HG02610 (cell line): ENCODE measurements around the gene FKBP9.
"Not testable (repeated sequence)": the region's sequence is repeated elsewhere in the genome, so short reads cannot be mapped to it uniquely, and the experiment has no call there.

Experiments used
- ATAC-seq: cut with Tn5 transposase; IDR thresholded peaks from one replicate; pipeline ENCODE4 v1.9.1; 2021; ENCODE audit warnings: mild to moderate bottlenecking, moderate library complexity; ENCODE audit not compliant: unreplicated experiment

The FKBP9 gene

DNA sequence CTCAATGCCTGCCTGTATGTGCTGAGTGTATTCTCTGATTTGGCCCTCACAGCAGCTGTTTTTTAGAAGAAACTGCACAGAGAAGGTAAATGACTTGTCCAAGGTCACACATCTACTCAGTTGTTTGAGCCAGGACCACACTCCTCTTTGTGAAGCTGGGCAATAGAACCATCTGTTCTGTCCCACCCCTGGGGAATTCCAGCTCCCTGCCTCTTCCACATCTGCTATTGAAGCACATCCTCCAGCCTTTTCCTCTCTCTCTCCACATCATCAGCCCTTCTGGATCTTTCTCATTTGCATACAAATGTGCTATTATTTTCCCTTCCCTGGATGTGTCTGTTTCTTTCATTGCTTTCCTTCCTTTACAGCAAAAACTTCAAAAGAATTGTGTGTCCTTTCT is 45.9 kb downstream of the FKBP9 start:
- not testable (repeated sequence) for ATAC-seq

DNA sequence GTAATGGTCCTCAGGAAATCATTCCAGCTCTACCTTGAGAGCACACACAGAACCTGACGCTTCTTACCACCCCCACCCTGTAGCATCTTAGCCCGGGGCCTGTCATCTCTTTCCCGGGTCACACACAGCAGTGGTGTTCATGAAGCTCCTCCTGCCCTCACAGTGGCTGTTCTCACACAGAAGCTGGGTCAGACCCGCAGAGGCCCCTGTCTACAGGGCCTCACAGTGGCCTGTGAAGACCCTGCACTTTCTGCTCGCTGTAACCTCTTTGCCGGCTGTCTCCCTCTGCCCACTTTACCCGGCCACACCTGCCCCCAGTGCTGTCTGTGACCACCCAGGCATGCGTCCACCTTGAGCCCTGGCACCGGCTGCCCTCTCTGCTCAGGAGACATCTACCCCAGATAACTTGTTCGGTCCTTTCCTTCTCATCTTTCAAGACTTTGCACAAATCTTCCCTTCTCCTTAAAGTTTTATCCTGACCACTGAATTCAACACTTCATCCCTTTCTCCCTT is 46.9 kb downstream of the FKBP9 start:
- not testable (repeated sequence) for ATAC-seq

DNA sequence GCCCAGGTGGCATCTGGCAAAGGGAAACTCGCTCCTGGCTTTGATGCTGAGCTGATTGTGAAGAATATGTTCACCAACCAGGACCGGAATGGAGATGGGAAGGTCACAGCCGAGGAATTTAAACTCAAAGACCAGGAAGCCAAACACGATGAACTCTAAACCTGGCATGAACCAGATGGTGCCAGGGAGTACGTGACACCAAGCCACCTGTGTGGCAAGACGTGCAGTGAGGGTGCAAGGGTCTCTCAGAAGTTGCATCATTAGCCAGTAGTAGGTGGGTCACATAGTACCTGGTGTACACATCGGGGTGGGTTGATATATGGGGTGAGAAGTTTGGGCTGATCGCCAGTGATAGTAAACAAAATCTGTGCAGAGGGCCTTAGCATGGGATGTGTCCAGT is 48.0 kb downstream of the FKBP9 start:
- not testable (repeated sequence) for ATAC-seq

DNA sequence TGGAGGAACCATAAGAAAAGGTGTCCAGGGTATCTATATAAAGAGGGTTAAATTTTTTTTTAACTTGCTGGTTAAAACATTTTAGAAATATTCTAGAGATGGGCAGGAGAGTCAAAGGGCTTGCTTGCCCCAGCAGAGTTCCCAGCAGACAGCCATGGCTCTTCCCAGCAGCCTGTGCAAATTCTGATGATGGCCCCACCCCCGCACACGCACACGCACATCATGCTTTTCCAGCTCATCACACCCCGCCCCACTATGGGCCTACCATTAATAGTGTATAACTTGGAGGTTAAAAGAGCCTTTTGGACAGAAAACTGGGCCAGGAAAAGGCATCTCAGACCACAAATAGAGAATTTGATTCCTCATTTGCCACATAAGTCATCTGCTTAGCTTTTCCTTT is 48.5 kb downstream of the FKBP9 start:
- ATAC-seq, result not testable (repeated sequence)

DNA sequence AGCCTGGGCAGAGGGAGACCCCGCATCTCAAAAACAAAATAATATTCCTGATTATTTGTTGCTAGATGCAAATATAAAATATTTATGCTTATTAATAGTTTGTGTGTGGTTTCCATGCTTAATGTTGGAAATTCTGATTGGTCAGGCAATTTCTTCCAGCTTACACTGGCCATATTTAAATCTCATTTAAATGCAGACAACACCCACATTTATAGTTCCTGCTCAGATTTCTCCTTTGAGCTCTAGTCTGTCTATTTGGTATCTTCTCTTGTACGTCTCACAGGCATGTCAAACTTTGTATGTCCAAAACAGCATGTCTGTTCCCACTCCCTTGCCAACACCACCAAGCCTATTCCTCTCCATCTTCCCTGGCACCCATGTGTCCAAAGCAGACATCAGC is 52.5 kb downstream of the FKBP9 start:
- ATAC-seq, result no peak

DNA sequence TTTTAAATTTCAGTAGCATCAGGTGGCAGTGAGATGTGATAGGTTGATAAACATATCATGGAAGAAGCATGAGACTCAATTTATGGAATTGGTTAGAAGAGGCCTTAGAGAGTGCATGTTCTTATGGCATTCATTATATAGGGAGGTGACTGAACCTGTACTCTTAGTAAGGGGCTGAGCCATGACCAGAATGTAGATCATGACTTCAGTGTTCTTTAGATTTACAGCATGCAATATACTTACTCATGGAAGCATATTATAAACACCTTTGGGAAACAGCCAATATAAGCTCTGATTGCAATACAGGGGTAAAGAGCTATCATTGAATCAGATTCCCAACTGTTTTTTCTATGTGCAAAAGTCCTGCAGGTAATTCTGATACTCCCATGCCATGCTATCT is 55.1 kb downstream of the FKBP9 start:
- ATAC-seq, result no peak

DNA sequence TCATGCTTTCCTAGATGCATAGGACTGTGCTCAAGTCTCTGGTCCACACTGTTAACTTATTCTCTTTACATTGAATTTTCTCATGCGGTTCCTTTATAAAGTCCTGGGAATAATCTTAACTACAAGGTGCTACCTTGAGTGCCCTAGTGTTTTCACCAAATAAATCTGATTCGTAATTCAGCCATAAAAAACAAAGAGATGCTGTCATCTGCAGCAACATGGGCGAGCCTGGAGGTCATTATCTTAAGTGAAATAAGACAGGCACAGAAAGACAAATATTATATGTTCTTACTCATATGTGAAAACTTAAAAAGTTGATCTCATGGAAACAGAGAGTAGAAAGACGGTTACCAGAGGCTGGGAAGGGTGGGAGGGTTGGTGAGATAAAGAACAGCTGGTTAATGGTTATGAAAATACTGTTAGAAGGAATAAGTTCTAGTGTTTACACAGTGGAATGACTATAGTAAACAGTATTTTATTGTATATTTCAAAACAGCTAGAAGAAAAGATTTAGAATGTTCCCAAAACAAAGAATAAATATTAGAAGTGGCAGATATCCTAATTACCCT is 67.0 kb downstream of the FKBP9 start:
- ATAC-seq, result no peak

DNA sequence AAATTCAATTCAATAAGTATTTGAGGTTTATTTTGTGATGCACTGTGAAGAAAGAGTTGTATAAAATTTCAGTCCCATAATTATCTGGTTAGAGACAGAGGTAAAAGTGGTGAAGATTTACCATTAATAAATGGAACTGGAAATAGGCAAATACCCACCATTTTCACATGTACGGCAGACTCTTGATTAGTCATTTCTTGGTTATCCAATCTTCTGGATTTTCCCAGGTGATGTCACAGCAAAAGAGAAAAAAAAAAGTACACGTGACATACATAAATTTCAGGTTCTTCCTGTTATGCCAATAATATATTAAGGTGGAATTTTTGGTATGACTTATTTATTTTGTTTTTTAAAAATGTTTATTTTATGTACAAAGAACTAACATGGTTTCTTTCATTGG is 78.5 kb downstream of the FKBP9 start:
- no peak for ATAC-seq

DNA sequence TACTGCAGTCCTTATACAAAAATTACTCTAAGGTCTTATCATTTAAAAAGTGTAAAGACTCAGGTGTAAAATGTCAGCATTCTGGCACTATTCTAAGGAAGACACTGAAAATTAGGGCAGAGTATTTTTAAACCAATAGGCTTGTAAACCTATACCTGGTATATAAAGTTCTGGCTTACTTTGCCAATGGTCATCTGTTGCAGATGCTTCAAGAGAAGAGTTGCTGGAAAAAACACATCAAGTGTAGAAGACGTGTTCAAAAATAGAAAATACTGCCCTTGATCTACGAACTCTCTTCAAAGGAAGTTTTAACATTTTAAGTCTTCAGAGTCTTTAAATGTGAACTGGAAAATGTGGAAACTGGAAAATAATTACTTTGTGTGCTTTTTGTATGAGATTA is 81.4 kb downstream of the FKBP9 start:
- no peak for ATAC-seq

DNA sequence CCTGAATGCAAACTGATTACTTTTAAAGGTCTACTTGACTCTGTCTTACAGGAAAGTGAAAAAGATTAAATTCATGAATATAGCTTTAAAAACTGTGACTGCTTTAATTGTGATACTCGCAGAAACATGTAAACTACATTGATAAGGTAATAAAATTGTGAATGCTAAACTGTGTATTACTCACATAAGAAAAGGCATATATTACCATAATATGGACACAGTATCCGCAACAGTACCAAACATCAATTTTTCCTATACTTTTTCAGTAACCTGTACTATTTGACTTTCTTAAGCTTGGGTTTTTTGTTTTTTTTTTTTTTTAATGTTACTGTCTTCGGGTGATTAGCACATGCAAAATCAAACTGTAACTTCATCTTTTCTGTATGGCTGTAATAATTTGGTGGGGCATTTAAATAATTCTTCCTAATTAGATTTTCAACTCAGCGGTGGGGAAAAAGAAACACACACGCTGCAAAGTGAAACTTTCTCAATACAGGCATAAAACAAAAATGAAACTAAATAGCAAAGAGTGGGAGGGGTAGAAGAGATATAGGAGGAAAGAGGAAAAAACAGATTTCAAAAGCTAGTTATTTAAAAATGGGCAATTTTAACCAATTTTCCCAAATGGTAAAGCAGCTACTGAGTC is 82.1 kb downstream of the FKBP9 start:
- peak; percentile 26 for ATAC-seq

DNA sequence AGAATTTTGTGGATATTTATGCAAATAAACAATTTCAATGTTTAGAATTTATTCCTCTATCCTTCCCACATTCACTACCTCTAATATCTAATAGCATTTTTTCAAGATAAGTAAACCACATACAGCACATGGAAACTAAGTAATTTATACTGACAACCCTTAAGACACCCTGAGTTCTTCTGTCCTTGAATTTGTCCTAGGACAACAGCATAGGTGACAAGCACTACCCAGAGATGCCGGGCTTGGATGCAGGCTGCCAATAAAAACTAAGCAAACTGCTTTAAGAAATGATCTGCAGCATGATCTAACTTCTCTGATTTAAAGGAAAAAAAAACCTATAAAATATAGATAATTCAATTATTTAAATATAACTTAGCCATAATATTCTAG is 82.7 kb downstream of the FKBP9 start:
- no peak for ATAC-seq

DNA sequence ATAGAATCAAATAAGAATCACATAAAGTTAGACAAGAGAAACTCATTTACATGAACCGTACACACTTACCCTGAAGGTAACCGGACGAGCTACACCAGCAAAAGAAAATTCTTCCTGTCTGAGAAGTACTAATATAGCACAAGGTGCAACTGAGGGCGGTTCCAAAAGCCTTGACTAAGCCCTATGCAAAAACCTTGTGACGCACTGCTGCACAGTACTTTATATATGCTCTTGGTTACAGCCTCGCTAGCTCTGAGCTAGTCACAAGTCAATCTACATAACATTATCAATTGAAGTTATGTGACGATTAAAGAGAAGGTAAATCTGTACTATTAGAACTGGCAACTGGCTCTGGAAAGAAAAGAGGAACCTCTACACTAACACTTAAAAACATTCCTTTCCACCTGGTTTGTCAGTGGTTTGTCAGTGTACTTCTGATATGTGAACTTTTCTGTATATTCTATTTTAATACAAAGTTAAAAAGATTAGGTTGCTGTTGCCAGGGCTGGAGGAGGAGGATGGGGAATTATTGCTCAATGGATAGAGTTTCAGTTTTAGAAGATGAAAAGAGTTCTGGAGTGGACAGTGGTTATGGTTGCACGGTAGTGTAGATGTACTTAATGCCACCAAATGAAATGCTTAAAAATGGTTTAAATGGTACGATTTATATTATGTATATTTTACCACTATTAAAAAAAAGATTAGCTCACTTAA is 83.7 kb downstream of the FKBP9 start:
- ATAC-seq, result peak; percentile 89

DNA sequence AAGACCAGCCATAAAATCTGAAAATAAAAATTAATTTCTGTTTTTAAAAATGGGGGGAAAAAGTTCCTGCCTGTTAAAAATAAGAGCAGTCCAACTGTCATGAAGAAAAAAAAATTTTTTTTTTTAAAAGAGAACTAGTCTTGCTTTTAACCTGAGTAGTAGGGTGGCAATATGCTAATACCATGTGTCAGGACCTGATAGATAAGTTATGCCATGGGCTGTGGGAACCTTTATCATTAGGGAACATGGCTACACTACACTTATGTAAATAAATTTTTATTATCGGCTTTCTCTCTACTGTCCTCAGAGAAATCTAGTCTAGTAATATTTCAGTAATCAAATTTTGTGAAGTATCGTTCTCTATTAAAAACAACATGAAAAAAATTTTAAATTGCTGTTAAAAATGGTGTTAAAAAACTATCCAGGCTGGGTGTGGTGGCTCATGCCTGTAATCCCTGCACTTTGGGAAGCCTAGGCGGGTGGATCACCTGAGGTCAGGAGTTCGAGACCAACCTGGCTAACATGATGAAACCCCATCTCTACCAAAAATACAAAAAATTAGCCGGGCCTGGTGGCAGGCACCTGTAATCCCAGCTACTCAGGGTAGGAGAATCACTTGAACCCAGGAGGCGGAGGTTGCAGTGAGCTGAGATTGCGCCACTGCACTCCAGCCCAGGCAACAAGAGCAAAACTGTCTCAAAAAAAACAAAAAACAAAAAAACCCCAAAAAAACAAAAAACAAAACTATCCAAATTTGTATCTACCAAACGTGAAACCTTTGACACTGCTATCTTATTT is 84.6 kb downstream of the FKBP9 start:
- no peak for ATAC-seq

DNA sequence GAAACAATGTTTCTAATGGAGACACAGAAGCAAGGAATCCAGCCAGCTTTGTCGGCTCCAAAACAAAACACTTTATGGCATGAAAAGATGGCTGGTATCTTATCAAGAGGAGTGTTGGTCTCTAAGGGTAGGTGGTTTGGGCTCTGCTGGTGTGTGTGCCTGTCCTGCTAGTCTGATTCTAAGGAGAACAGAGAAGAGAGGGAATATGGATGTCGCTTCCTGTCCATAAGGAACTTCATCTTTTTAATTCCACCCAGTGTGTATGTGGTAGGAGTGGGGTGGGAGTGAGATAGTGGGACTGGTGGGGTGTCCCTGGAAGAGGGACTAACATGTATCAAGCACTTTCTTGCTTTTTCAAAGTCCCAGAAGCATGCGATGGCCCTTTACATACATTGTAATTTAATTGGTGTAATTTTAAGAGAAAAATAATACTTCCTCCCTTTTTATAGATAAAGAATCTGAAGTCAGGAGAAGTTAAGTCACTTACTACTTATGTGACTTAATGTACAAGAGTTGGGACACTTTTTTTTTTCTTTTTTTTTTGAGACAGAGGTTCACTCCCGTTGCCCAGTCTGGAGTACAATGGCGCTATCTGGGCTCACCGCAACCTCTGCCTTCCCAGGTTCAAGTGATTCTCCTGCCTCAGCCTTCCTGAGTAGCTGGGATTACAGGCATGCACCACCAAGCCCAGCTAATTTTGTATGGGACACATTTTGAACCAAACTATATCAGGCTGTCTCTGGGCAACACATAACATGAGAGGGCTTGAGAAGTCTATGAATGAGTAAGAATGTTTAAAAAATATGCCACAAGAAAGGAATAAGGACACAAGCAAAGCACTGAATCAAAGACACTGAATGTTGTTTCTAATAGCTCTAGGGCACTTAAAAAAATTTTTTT is 86.5 kb downstream of the FKBP9 start:
- no peak for ATAC-seq

DNA sequence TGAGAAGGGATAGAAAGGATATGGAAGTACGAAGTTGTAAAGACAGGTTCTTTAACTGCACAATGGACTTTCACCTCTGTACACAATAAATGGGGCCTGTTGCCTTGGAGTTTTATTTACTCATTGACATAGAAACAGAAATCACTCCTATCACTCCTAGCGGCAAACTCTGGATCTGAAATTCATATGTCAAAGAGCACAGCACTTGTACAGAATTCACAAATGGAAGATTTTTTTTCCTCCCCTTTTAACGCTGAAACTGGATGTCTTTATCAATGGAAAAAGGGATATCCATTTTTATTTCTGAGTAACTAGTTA is 87.1 kb downstream of the FKBP9 start:
- ATAC-seq, result no peak

DNA sequence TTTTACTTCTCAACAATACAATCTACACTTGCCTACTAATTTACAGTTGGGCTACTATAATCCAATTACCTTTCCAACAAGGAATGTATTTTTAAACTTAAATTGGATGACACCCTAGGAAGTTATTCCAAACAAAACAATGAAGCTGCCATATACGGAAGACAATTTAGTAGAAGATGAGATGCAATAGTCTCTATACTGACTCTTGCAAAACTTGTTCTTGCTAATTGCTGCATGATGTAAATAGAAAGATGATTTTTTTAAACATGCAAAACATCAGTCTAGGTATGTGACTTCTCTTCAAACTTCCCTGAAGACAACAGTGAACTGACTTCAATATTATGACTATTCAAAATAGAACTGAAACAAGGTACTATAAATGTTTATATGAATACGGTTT is 87.7 kb downstream of the FKBP9 start:
- ATAC-seq, result peak; percentile 36

DNA sequence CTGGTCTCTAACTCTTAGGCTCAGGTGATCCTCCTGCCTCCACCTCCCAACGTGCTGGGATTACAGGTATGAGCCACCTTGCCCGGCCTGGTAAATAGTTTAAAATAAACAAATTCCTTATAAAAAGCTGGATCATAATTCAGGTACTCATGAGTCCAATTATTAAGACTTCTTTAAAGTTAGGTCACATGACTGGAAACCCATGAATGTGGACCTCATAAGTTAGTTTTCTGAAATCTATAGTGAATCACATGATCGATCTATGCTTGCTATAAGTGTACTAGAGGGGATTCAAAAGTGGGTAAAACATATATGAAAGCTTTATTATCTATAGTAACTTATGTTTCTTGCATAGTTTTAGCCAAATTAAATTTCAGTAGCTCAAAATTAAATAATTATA is 91.0 kb downstream of the FKBP9 start:
- ATAC-seq, result no peak

DNA sequence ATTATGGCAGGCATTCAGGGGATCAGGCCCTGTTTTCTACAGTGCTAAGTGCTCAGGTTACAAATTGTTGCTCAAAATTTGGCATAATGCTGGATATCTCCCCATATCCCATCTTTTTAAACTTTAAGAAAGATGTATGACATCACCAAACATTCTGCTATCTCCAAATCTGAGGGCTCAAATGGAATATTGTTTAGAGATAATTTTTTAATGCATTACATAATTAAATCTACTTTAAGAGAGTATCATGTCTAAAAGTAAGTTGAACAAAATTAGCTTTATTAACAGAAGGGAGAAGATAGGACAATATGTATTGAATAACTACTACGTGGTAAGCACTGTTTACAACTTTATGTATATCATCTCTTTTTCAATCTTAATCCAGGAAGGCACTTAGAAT is 91.5 kb downstream of the FKBP9 start:
- no peak for ATAC-seq

DNA sequence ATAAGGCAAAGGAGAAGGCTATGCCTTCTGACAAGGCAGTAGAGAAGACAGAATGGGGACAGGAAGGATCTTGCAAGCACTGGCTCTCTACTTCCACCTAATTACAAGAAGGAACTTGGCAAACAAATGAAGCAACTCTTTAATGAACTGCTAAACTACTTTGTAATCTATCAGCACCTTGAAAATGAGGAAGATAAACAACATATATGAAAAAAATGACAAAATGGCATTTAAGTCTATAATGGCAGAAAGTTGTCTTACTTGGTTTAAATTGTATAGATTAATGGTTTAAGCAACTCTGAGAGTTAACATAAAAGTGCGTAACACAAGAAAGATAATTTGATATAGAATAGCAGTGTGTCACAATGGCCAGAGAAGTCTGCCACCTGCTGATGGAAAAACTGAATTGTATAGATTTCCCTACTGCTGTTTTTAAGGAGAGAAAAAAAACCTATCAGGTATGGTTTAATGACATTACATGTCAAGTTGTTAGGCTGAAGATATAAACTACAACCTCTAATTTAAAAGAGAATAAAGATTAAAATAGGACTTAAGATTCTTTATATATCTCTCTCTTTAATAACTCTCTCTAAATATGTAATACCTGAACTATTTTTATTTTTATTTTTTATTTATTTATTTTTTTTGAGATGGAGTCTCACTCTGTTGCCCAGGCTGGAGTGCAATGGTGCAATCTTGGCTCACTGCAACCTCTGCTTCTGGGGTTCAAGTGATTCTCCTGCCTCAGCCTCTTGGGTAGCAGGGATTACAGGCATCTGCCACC is 93.5 kb downstream of the FKBP9 start:
- no peak for ATAC-seq

DNA sequence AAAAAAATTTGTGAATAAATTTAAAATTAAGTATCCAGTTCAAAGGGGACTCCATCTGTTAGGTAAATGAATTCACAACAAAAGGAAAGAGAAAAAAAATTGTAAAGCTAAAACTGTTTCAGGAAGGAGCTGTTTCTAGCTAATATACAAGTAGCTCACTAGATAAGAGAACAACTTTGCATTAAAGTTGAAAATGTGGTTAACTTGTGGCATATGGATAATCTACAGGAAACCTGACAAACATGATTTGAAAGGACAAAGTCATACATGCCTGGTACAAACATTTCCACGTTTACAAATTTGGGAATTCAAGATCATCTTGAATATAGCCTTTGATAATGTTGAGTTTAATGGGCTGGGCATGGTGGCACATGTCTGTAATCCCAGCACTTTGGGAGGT is 96.5 kb downstream of the FKBP9 start:
- ATAC-seq, result no peak
